H9 (cell line): Measurements from ENCODE around the gene DMWD. TPM values are rescaled to one million over a fixed set of nuclear protein-coding genes. Genes with fewer than 3 reads are reported as not detected.

Experiments
- DNase-seq: peaks from one replicate; pipeline ENCODE4 v3.0.0-alpha.2; 2017
- H2AFZ ChIP-seq: one replicate; pipeline ENCODE4 v1.6.1; 2013; ENCODE audit warnings: mild to moderate bottlenecking, low read length, control low read depth, moderate library complexity
- H2AK5ac ChIP-seq: 2 replicates; pipeline ENCODE4 v1.6.1; 2013; ENCODE audit warnings: low read length, control low read depth, mixed read lengths; ENCODE audit not compliant: insufficient read length
- H2BK120ac ChIP-seq: one replicate; pipeline ENCODE4 v1.6.1; 2013; ENCODE audit warnings: low read depth, mild to moderate bottlenecking, low read length, control low read depth, inconsistent platforms; ENCODE audit not compliant: poor library complexity, severe bottlenecking
- H2BK12ac ChIP-seq: 2 replicates; pipeline ENCODE4 v1.6.1; 2013; ENCODE audit warnings: low read length, control low read depth, mixed read lengths, low read depth; ENCODE audit not compliant: insufficient read length
- H2BK15ac ChIP-seq: 2 replicates; pipeline ENCODE4 v1.6.1; 2013; ENCODE audit warnings: low read depth, low read length, control low read depth
- H2BK20ac ChIP-seq: one replicate; pipeline ENCODE4 v1.6.1; 2013; ENCODE audit warnings: low read depth, mild to moderate bottlenecking, low read length, control low read depth, inconsistent platforms; ENCODE audit not compliant: poor library complexity, severe bottlenecking
- H2BK5ac ChIP-seq: 2 replicates; pipeline ENCODE4 v1.6.1; 2013; ENCODE audit warnings: low read length, control low read depth, mixed read lengths; ENCODE audit not compliant: insufficient read length
- H3K14ac ChIP-seq: 2 replicates; pipeline ENCODE4 v1.6.1; 2013; ENCODE audit warnings: low read length, control low read depth; ENCODE audit not compliant: insufficient read depth
- H3K18ac ChIP-seq: 2 replicates; pipeline ENCODE4 v1.6.1; 2013; ENCODE audit warnings: low read depth, mild to moderate bottlenecking, mixed read lengths, low read length, control low read depth; ENCODE audit not compliant: insufficient read length
- H3K23ac ChIP-seq: 2 replicates; pipeline ENCODE4 v1.6.1; 2013; ENCODE audit warnings: low read length, control low read depth, mixed read lengths, low read depth; ENCODE audit not compliant: insufficient read length
- H3K23me2 ChIP-seq: 2 replicates; pipeline ENCODE4 v1.6.1; 2013; ENCODE audit warnings: low read depth, mild to moderate bottlenecking, mixed read lengths, low read length, control low read depth; ENCODE audit not compliant: insufficient read length, poor library complexity, severe bottlenecking
- H3K27ac ChIP-seq: 2 replicates; pipeline ENCODE4 v1.5.1; 2013; ENCODE audit warnings: low read length, control low read depth, mixed read lengths, low read depth; ENCODE audit not compliant: insufficient read length
- H3K27me3 ChIP-seq: 2 replicates; pipeline ENCODE4 v1.6.1; 2013; ENCODE audit warnings: low read length, control low read depth, inconsistent platforms; ENCODE audit not compliant: insufficient read depth
- H3K4ac ChIP-seq: 2 replicates; pipeline ENCODE4 v1.6.1; 2013; ENCODE audit warnings: low read depth, mild to moderate bottlenecking, control low read depth, inconsistent platforms, low read length, moderate library complexity
- H3K4me1 ChIP-seq: 2 replicates; pipeline ENCODE4 v1.6.1; 2013; ENCODE audit warnings: low read length, control low read depth, inconsistent platforms; ENCODE audit not compliant: insufficient read depth
- H3K4me2 ChIP-seq: 2 replicates; pipeline ENCODE4 v1.6.1; 2013; ENCODE audit warnings: low read length, control low read depth, mixed read lengths; ENCODE audit not compliant: insufficient read length, insufficient read depth
- H3K56ac ChIP-seq: 2 replicates; pipeline ENCODE4 v1.6.1; 2013; ENCODE audit warnings: low read depth, mild to moderate bottlenecking, mixed read lengths, low read length, control low read depth; ENCODE audit not compliant: insufficient read length
- H3K79me1 ChIP-seq: 2 replicates; pipeline ENCODE4 v1.6.1; 2013; ENCODE audit warnings: low read depth, mild to moderate bottlenecking, moderate library complexity, low read length, control low read depth, inconsistent platforms; ENCODE audit not compliant: insufficient read depth, poor library complexity, severe bottlenecking
- H3K79me2 ChIP-seq: 2 replicates; pipeline ENCODE4 v1.6.1; 2013; ENCODE audit warnings: low read length, control low read depth, inconsistent platforms; ENCODE audit not compliant: insufficient read depth
- H3K9ac ChIP-seq: 2 replicates; pipeline ENCODE4 v1.6.1; 2013; ENCODE audit warnings: low read length, control low read depth, mixed read lengths; ENCODE audit not compliant: insufficient read length; ENCODE audit errors: extremely low read depth
- H3K9me3 ChIP-seq: one replicate; pipeline ENCODE4 v1.6.1; 2013; ENCODE audit warnings: low read depth, low read length, inconsistent platforms; ENCODE audit not compliant: control insufficient read depth
- H3T11ph ChIP-seq: one replicate; pipeline ENCODE4 v1.6.1; 2013; ENCODE audit warnings: mild to moderate bottlenecking, low read length, control low read depth, inconsistent platforms
- H4K20me1 ChIP-seq: one replicate; pipeline ENCODE4 v1.6.1; 2013; ENCODE audit not compliant: control insufficient read depth, insufficient read length, insufficient read depth
- H4K5ac ChIP-seq: 2 replicates; pipeline ENCODE4 v1.6.1; 2013; ENCODE audit warnings: low read depth, mild to moderate bottlenecking, mixed read lengths, low read length, control low read depth; ENCODE audit not compliant: insufficient read length
- H4K8ac ChIP-seq: replicated peaks from 2 replicates; pipeline ENCODE4 v1.6.1; 2013; ENCODE audit warnings: low read length, control low read depth, mixed read lengths, low read depth; ENCODE audit not compliant: insufficient read length
- H4K91ac ChIP-seq: 2 replicates; pipeline ENCODE4 v1.6.1; 2013; ENCODE audit warnings: low read depth, mild to moderate bottlenecking, moderate library complexity, mixed read lengths, low read length, control low read depth; ENCODE audit not compliant: insufficient read length
- H3K27ac Mint-ChIP-seq, 3 experiments: 2 replicates in 2 of 3; 3 replicates in 1 of 3; pipeline ENCODE4 v1.8.0; 2020 to 2021; ENCODE audit warnings: mixed read lengths in 3 of 3, mild to moderate bottlenecking in 1 of 3, moderate library complexity in 1 of 3
- H3K27me3 Mint-ChIP-seq: 2 replicates; pipeline ENCODE4 v1.8.0; 2021; ENCODE audit warnings: low read depth, mild to moderate bottlenecking, moderate library complexity, mixed read lengths
- H3K36me3 Mint-ChIP-seq, 3 experiments: 2 replicates in 2 of 3; 3 replicates in 1 of 3; pipeline ENCODE4 v1.8.0; 2020 to 2021; ENCODE audit warnings: low read depth in 3 of 3, mixed read lengths in 3 of 3; ENCODE audit not compliant: insufficient read depth in 1 of 3
- H3K4me1 Mint-ChIP-seq, 2 experiments: 2 replicates each; pipeline ENCODE4 v1.8.0; 2020; ENCODE audit warnings: mixed read lengths in 2 of 2
- H3K4me3 Mint-ChIP-seq, 2 experiments: 2 replicates in 1 of 2; 3 replicates in 1 of 2; pipeline ENCODE4 v1.8.0; 2020 to 2021; ENCODE audit warnings: mild to moderate bottlenecking in 2 of 2, mixed read lengths in 2 of 2, moderate library complexity in 1 of 2
- H3K9me3 Mint-ChIP-seq, 2 experiments: 2 replicates in 1 of 2; 3 replicates in 1 of 2; pipeline ENCODE4 v1.8.0; 2020; ENCODE audit warnings: mild to moderate bottlenecking in 2 of 2, mixed read lengths in 2 of 2, moderate library complexity in 1 of 2
- CTCF ChIP-seq: fragments of 200-600 bp; sonication (generic); conservative IDR thresholded peaks from 3 replicates; pipeline ENCODE4 v1.8.0; 2021; ENCODE audit warnings: antibody characterized with exemption, mild to moderate bottlenecking
- WGBS: extraction: QIAGEN DNeasy Blood & Tissue Kit; methylation state at CpG from one replicate; pipeline ENCODE4 v1.1.7; 2013; ENCODE audit warnings: missing lambda C conversion rate, low lambda C conversion rate, mixed read lengths; ENCODE audit not compliant: insufficient read length; ENCODE audit errors: extremely low coverage; 5-methylcytosine and 5-hydroxymethylcytosine counted together
- total RNA-seq: library from RNA; stranded (reverse); gene quantifications from 2 replicates; pipeline ENCODE4 v1.2.1, GENCODE V29; 2021

Gene DMWD
- total RNA-seq, 1 experiment from 2014 or later: 75.1 TPM

DNA sequence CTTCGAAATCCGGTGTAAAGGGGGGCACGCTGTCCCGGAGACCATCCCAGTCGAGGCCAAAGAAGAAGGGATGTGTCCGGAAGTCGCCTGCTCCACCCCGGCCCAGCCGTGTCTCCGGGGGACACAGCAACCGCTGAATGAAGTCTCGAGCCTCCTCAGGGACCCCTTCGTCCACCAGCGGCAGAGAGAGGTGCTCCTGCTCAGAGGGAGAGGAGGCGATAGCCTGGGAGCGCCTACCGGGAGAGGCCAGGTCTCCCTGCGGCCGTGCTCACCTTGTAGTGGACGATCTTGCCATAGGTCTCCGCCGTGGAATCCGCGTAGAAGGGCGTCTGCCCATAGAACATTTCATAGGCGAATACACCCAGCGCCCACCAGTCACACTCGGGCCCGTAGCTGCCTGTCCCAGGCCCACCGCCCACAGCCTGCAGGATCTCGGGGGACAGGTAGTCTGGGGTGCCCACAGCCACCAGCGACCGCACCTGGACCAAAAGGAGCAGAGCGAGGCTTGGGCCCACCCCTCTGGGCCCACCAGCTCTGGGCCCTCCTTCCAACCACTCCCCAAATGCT is 15.2 kb downstream of the DMWD start:
- Histone ChIP-seq H3K18ac (no peak overlapping the region), H3K27ac (no peak overlapping the region), H2BK15ac (no peak overlapping the region), H3K9ac (no peak overlapping the region), H3K14ac (no peak overlapping the region), H3K27me3 (no peaks in the 10 kb centered on the region; the same call in 1 of the 2 replicates), H3K23me2 (peaks cover 6% of the 10 kb centered on the region), H3K79me1 (no peaks in the 10 kb centered on the region), H3K23ac (no peak overlapping the region), H3K56ac (no peak overlapping the region), H2AK5ac (no peak overlapping the region), H4K8ac (no peak overlapping the region), H2BK5ac (no peak overlapping the region), H3K4ac (no peak overlapping the region), H2AFZ (no peak overlapping the region), H3K4me2 (no peak overlapping the region), H3K4me1 (peaks cover 3% of the 10 kb centered on the region; the same call in 1 of the 2 replicates), H4K5ac (no peak overlapping the region), H2BK20ac (no peak overlapping the region), H2BK120ac (no peak overlapping the region), H4K20me1 (no peaks in the 10 kb centered on the region), H3T11ph (no peak overlapping the region), H3K79me2 (no peaks in the 10 kb centered on the region), H2BK12ac (no peak overlapping the region), H4K91ac (no peak overlapping the region), H3K9me3 (no peaks in the 10 kb centered on the region)
- no peak for DNase-seq
- Mint-ChIP-seq H3K4me3 (no peak overlapping the region; a peak in 1 of 5 replicates), H3K27me3 (peaks cover 16% of the 10 kb centered on the region), H3K9me3 (no peaks in the 10 kb centered on the region), H3K4me1 (peaks cover 21 to 32% of the 10 kb centered on the region in 2 experiments), H3K36me3 (peaks cover 15 to 46% (median 40%) of the 10 kb centered on the region in 3 experiments; a peak in 6 of 7 replicates), H3K27ac (no peak overlapping the region)
- no peak for TF ChIP-seq CTCF
- no CpG with 5 or more reads among the region's 34 CpGs for WGBS
